KMS-11 (cell line): ENCODE results near the gene CNOT8.

Source experiments
- H2AFZ ChIP-seq: fragments of 200-600 bp; sonication (generic); 2 replicates; pipeline ENCODE4 v1.6.1; 2016; ENCODE audit warnings: antibody characterized with exemption, mixed run types, low read depth
- H3K27ac ChIP-seq: fragments of 200-600 bp; sonication (generic); 2 replicates; pipeline ENCODE4 v1.6.1; 2016; ENCODE audit warnings: mild to moderate bottlenecking, mixed run types
- H3K27me3 ChIP-seq: fragments of 200-600 bp; sonication (generic); 2 replicates; pipeline ENCODE4 v1.6.1; 2017; ENCODE audit warnings: mild to moderate bottlenecking, low read depth, mixed run types, moderate library complexity; ENCODE audit not compliant: insufficient read depth
- H3K36me3 ChIP-seq: fragments of 200-600 bp; sonication (generic); 2 replicates; pipeline ENCODE4 v1.6.1; 2017; ENCODE audit warnings: mild to moderate bottlenecking, mixed run types; ENCODE audit not compliant: insufficient read depth
- H3K4me1 ChIP-seq: fragments of 200-600 bp; sonication (generic); 2 replicates; pipeline ENCODE4 v1.6.1; 2016; ENCODE audit warnings: mild to moderate bottlenecking, low read depth, mixed run types; ENCODE audit not compliant: poor library complexity, severe bottlenecking
- H3K4me2 ChIP-seq: fragments of 200-600 bp; sonication (generic); 2 replicates; pipeline ENCODE4 v1.7.0; 2016; ENCODE audit warnings: mild to moderate bottlenecking, mixed run types
- H3K4me3 ChIP-seq: fragments of 200-600 bp; sonication (generic); IDR thresholded peaks from 2 replicates; pipeline ENCODE4 v1.6.1; 2017; ENCODE audit warnings: low read depth, low read length, mixed read lengths; ENCODE audit not compliant: insufficient read depth
- H3K79me2 ChIP-seq: fragments of 200-600 bp; sonication (generic); 2 replicates; pipeline ENCODE4 v1.6.1; 2016; ENCODE audit warnings: low read depth, mixed run types; ENCODE audit not compliant: insufficient read depth
- H3K9ac ChIP-seq: fragments of 200-600 bp; sonication (generic); 2 replicates; pipeline ENCODE4 v1.6.1; 2016; ENCODE audit warnings: mild to moderate bottlenecking, mixed run types
- H4K20me1 ChIP-seq: fragments of 200-600 bp; sonication (generic); 2 replicates; pipeline ENCODE4 v1.6.1; 2016; ENCODE audit warnings: mild to moderate bottlenecking, mixed run types; ENCODE audit not compliant: insufficient read depth
- TF ChIP-seq, protein P1 (sequence below): fragments of 200-600 bp; sonication (generic); conservative IDR thresholded peaks from 2 replicates; pipeline ENCODE4 v1.6.1; 2017; ENCODE audit warnings: low read depth, mild to moderate bottlenecking, antibody characterized with exemption, low read length, moderate library complexity, mixed read lengths

CNOT8 gene

DNA sequence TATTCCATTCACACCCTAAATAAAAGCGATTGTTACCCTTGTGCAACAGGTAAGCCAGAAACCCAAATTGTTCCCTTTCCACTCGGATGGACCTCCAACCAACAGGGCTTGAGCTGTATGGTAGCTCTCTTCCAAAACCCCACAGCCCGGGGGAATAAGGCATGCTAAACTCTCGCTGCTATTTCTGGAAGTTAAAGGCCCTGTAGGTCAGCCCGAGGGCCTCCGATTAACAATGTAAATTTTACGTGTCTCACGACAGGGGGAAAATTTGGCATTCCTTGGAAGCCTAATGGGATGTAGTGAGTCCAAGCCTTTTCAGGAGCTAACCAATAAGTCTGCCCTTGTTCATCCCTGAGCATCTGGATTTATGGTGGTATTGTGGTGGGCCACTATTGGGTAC lies 26.0 kb downstream of the CNOT8 start:
- TF ChIP-seq, protein P1, sequence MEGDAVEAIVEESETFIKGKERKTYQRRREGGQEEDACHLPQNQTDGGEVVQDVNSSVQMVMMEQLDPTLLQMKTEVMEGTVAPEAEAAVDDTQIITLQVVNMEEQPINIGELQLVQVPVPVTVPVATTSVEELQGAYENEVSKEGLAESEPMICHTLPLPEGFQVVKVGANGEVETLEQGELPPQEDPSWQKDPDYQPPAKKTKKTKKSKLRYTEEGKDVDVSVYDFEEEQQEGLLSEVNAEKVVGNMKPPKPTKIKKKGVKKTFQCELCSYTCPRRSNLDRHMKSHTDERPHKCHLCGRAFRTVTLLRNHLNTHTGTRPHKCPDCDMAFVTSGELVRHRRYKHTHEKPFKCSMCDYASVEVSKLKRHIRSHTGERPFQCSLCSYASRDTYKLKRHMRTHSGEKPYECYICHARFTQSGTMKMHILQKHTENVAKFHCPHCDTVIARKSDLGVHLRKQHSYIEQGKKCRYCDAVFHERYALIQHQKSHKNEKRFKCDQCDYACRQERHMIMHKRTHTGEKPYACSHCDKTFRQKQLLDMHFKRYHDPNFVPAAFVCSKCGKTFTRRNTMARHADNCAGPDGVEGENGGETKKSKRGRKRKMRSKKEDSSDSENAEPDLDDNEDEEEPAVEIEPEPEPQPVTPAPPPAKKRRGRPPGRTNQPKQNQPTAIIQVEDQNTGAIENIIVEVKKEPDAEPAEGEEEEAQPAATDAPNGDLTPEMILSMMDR: no peak
- Histone ChIP-seq H3K9ac (no peak overlapping the region), H4K20me1 (no peaks in the 10 kb centered on the region), H3K36me3 (no peaks in the 10 kb centered on the region), H3K79me2 (no peaks in the 10 kb centered on the region), H3K4me3 (no peak overlapping the region), H2AFZ (no peak overlapping the region), H3K4me2 (no peak overlapping the region), H3K27me3 (no peaks in the 10 kb centered on the region), H3K27ac (no peak overlapping the region), H3K4me1 (no peaks in the 10 kb centered on the region)

DNA sequence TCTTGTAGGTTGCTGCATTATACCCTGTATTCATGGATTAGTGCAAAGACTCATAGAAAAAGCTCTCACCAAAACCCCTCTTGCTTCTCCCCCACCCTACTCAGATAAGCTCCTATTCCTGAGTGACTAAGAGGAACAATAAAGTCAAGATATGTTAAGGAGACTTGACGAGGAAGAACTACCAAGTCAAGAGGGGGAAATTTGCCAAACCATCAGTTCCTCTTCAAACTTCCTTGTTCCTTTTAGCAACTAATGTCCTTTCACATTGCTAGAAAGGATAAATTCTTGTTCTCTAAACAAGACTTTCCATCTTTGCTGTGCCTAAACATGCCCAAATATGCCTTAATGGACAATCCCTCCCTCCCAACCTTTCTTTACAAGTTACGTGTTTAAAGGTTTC lies 27.0 kb downstream of the CNOT8 start:
- Histone ChIP-seq H2AFZ (no peak overlapping the region), H4K20me1 (no peaks in the 10 kb centered on the region), H3K79me2 (no peaks in the 10 kb centered on the region), H3K4me2 (no peak overlapping the region), H3K4me3 (no peak overlapping the region), H3K36me3 (no peaks in the 10 kb centered on the region), H3K4me1 (no peaks in the 10 kb centered on the region), H3K27me3 (no peaks in the 10 kb centered on the region), H3K27ac (no peak overlapping the region), H3K9ac (no peak overlapping the region)
- TF ChIP-seq, protein P1: no peak

DNA sequence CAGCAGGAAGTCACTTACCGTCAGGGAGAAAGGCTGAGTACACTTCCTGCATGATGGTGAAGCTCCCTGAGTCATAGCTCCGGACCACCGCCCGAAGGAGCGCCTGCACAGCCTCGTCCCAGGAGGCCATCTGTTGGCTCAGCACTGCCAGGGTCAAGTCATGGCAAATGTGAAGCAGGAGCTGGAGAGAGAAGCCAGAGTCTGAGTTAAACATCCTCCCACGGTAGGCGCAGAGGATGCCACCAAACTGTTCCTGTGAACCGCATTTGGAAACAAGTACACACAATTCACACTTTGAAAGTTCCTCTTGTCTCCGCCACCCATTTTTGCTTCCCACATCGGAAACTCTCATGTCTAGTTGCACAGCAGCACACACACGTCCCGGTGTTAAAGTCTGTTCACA lies 33.9 kb downstream of the CNOT8 start:
- Histone ChIP-seq H2AFZ (no peak overlapping the region), H4K20me1 (no peaks in the 10 kb centered on the region), H3K36me3 (no peaks in the 10 kb centered on the region; the same call in 1 of the 2 replicates), H3K4me1 (no peaks in the 10 kb centered on the region), H3K4me3 (no peak overlapping the region), H3K27ac (no peak overlapping the region), H3K27me3 (no peaks in the 10 kb centered on the region), H3K4me2 (no peak overlapping the region), H3K79me2 (no peaks in the 10 kb centered on the region), H3K9ac (no peak overlapping the region)
- TF ChIP-seq, protein P1: no peak

DNA sequence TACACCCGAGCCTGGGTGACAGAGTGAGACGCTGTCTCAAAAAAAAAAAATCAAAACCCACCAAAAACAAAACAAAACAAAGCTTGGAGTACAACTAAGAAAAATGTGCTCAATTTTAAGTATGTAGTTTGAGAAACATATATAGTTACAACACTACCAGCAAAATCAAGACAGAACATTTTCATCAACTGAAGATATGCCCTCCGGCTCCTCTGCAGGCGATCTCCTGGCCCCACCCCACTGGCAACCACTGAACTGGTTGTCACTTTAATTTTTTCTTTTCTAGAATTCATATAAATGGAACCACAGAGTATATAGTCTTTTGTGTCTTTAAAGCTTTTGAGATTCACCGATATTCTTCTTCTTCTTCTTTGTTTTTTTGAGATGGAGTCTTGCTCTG lies 35.0 kb downstream of the CNOT8 start:
- no peak overlapping the region for H3K4me2 ChIP-seq
- no peak overlapping the region for H3K4me3 ChIP-seq
- TF ChIP-seq, protein P1: no peak
- no peaks in the 10 kb centered on the region for H3K4me1 ChIP-seq
- H3K9ac ChIP-seq: no peak overlapping the region
- no peak overlapping the region for H3K27ac ChIP-seq
- no peaks in the 10 kb centered on the region for H3K79me2 ChIP-seq
- no peak overlapping the region for H2AFZ ChIP-seq
- no peaks in the 10 kb centered on the region for H3K27me3 ChIP-seq
- no peaks in the 10 kb centered on the region; the same call in 1 of the 2 replicates for H3K36me3 ChIP-seq
- H4K20me1 ChIP-seq: no peaks in the 10 kb centered on the region
